LNCaP clone FGC (cell line): ENCODE results near the gene PITRM1.

ENCODE experiments used
- DNase-seq: peaks from one replicate; pipeline ENCODE4 v3.0.0-alpha.2; 2011; ENCODE audit warnings: low read depth
- H3K4me3 ChIP-seq: 2 replicates; pipeline ENCODE4 v1.5.1; 2011; ENCODE audit warnings: mild to moderate bottlenecking, low read depth, low read length, control low read depth
- CTCF ChIP-seq: IDR thresholded peaks from 2 replicates; pipeline ENCODE4 v1.5.1; 2012; ENCODE audit warnings: mild to moderate bottlenecking; ENCODE audit not compliant: control insufficient read depth, insufficient read depth; ENCODE audit errors: extremely low read depth

Gene PITRM1

GRCh38 chr10:3096149-3096548 is 76.4 kb downstream of the PITRM1 start:
- H3K4me3 ChIP-seq: no peak overlapping the region
- TF ChIP-seq CTCF: no peak
- no peak for DNase-seq

GRCh38 chr10:3095373-3096139 is 77.0 kb downstream of the PITRM1 start:
- no peak for TF ChIP-seq CTCF
- no peak overlapping the region for H3K4me3 ChIP-seq
- no peak for DNase-seq

DNA sequence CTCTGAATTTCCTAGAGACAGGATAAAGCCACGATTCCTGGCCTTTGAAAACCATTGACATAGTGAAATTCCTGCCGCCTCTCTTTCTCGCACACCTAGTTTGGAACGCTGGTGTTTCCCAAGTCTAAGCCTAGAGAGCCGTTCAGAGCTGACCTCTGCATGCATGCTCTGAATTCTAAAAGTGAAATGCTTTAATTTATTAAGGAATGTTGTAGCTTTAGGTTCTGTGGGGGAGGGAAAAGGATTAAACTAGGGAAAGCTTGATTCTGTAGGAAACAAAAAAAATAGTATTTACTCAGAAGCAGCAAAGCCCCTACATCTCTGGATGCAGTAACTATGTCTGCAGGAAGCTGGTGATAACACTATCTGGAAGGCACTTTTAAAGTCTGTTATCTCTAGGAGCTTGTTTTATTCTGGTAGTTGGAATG is 78.0 kb downstream of the PITRM1 start:
- TF ChIP-seq CTCF: no peak
- no peak overlapping the region for H3K4me3 ChIP-seq
- DNase-seq: no peak

GRCh38 chr10:3093996-3094395 is 78.6 kb downstream of the PITRM1 start:
- H3K4me3 ChIP-seq: no peak overlapping the region
- no peak for DNase-seq
- no peak for TF ChIP-seq CTCF

DNA sequence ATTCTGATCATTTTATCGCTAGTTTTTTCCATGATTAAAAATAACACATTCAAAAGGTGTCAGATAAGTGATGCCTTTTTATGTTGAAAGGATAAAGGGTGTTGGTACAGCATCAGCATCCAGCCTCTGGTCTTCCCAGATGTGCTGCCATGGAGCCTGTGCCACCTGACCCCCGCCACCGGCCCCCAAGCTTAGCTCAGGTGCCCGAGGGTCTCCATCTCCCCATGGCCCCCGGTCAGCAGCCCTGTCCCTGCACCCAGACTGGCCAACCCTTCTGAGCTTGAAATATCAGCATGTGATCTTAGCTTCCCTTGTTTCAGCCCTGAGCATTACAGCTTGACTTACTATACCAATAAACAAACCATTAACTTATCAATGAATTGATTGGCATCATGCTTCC is 80.7 kb downstream of the PITRM1 start:
- no peak for DNase-seq
- no peak overlapping the region for H3K4me3 ChIP-seq
- no peak for TF ChIP-seq CTCF

GRCh38 chr10:3090914-3091787 is 81.4 kb downstream of the PITRM1 start:
- TF ChIP-seq CTCF: peak; percentile 32
- H3K4me3 ChIP-seq: peak overlapping the region; percentile 26; the same call in 1 of the 2 replicates
- peak; percentile 86 for DNase-seq
